WTC11 (cell line): Measurements from ENCODE around the gene CCDC124.

ENCODE experiments used
- ATF1 ChIP-seq: sonication (generic); formaldehyde crosslinking; IDR thresholded peaks from 2 replicates; pipeline ENCODE4 v1.8.1; 2023; ENCODE audit warnings: mild to moderate bottlenecking, moderate library complexity, missing genetic modification reagents
- CTCF ChIP-seq: fragments of 200-600 bp; IDR thresholded peaks from 2 replicates; pipeline ENCODE4 v1.8.0; 2022; ENCODE audit warnings: antibody characterized with exemption
- E2F1 ChIP-seq: sonication (generic); formaldehyde crosslinking; IDR thresholded peaks from 2 replicates; pipeline ENCODE4 v1.8.0; 2022; ENCODE audit warnings: mild to moderate bottlenecking, missing genetic modification reagents
- FOXJ3 ChIP-seq: sonication (generic); formaldehyde crosslinking; IDR thresholded peaks from 2 replicates; pipeline ENCODE4 v1.9.0; 2021; ENCODE audit warnings: missing genetic modification reagents, mild to moderate bottlenecking, borderline replicate concordance
- FOXP1 ChIP-seq: sonication (generic); formaldehyde crosslinking; IDR thresholded peaks from 2 replicates; pipeline ENCODE4 v1.8.0; 2022; ENCODE audit warnings: missing genetic modification reagents, mild to moderate bottlenecking, moderate library complexity, borderline replicate concordance
- MYBL2 ChIP-seq: sonication (generic); formaldehyde crosslinking; IDR thresholded peaks from 2 replicates; pipeline ENCODE4 v1.8.1; 2023; ENCODE audit warnings: mild to moderate bottlenecking, moderate library complexity, missing genetic modification reagents
- NFATC4 ChIP-seq: fragments of 250-450 bp; sonication (Bioruptor Pico); IDR thresholded peaks from 2 replicates; pipeline ENCODE4 v1.9.0; 2021; ENCODE audit warnings: mild to moderate bottlenecking
- NFYB ChIP-seq: sonication (generic); formaldehyde crosslinking; conservative IDR thresholded peaks from 2 replicates; pipeline ENCODE4 v1.8.0; 2022; ENCODE audit warnings: low read depth, missing genetic modification reagents
- TCF7 ChIP-seq: sonication (generic); formaldehyde crosslinking; IDR thresholded peaks from 2 replicates; pipeline ENCODE4 v1.8.0; 2022; ENCODE audit warnings: mild to moderate bottlenecking, low read depth, missing genetic modification reagents, moderate library complexity
- TEAD4 ChIP-seq: sonication (generic); formaldehyde crosslinking; IDR thresholded peaks from 2 replicates; pipeline ENCODE4 v1.8.0; 2022; ENCODE audit warnings: mild to moderate bottlenecking, missing genetic modification reagents

GRCh38 chr19:17975032-17975431 is 42.2 kb downstream of the CCDC124 start:
- no peak for TF ChIP-seq TEAD4
- no peak for TF ChIP-seq FOXP1 (CRISPR knock-in tag)
- TF ChIP-seq CTCF = no peak
- no peak for TF ChIP-seq NFYB
- no peak for TF ChIP-seq E2F1 (CRISPR knock-in tag)
- TF ChIP-seq ATF1 (CRISPR knock-in tag) = no peak
- TF ChIP-seq TCF7 (CRISPR knock-in tag) = no peak
- no peak for TF ChIP-seq FOXJ3 (CRISPR knock-in tag)
- TF ChIP-seq MYBL2 (CRISPR knock-in tag) = no peak
- no peak for TF ChIP-seq NFATC4 (CRISPR knock-in tag)
